HTERT RPE-1 (cell line): Measurements from ENCODE around the gene MS4A10.

Experiments used
- in situ Hi-C: fragments of 300-500 bp; cut with MboI; formaldehyde crosslinking; loops from 4 replicates; pipeline ENCODE4 v1.14.3; 2020; ENCODE audit warnings: low sequenced_read_pairs

Gene MS4A10

DNA sequence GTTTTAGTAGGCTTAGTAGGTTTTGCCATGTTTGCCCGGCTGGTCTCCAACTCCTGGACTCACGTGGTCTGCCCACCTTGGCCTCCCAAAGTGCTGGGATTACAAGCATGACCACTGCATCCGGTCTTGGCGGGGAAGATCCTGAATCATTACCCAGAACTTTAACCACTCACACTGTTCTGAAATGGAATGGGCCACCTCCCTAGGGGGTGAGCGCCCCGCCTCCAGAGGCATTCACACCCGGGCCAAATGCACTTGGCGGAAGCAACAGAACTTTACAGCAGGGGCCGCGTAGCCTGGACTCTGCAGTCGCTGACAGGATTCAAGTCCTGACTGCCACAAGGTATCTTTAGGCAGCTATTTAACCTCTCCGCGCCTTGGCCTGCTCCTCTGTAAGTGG, 62.1 kb downstream of the MS4A10 start:
- in situ Hi-C loops: no loop called here

DNA sequence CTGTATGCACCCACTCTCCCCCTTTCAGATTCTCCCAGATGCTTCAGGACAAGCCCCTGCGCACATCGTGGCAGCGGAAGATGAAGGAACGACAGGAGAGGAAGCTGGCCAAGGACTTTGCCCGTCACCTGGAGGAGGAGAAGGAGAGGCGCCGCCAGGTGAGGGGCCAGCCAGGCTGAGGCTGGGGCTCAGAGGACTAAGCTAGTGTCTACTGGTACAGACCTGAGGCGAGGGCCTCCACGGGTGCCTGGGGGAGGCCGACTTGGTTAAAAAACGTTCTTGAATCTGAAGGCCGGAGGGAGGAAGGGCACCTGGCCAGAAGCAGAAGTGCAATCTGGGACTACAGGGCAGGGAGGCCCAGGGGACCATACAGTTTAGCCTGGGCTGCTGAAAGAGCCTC, 62.8 kb downstream of the MS4A10 start:
- in situ Hi-C loops: no loop called here

DNA sequence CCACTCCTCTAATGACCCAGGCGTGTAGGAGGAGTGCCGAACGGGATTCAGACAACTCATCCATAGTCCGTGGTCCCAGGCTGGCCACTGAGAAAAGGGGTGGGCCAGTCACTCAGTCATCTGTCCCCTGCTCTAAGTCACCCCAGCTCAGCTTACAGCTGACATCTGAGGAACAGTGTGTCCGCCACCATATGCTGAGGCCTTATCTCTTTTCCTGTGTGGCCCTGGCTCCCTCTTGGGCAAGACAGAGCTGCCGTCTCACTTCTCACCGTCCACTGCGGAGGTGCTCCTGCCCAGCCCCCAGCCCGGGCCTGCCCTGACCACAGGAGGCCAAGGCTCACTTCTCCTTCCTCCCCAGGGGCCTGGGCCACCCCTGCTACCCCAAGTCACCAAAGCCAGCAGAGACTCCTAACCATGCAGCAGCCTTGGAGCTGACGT, 63.6 kb downstream of the MS4A10 start:
- in situ Hi-C loops: no loop called here

DNA sequence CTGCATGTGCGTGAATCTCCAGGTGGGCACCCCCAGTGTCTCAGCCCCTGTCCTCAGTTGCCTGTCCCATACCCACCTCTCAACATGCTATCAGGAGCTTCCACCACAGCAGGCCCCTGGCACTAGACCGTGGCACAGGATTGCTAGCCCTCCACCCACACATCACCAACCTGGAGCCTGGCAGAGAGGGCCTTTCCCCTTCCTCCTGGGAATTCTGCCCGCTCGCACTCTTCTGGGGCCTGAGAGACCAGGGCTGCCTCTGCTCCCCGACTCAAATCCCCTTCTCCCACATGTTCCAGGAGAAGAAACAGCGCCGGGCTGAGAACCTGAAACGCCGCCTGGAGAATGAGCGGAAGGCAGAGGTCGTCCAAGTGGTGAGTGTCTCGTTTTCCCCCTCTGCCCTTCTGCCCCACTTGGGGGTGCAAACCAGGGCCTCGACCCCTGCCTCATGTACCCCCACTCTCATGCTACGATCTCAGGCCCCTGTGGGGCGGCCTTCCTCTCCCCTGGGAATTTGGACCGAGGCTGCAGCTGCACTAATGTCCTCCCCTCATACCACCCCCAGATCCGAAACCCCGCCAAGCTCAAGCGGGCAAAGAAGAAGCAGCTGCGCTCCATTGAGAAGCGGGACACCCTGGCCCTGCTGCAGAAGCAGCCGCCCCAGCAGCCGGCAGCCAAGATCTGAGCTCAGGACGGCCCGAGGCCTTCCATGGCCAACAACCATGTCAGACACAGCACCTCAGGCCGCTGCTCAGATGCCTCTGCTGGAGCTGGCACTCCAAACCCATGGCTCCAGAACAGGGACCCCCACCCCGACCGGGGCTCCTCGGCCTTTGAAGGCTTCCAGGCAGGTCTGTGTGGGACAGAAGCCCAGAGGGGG, 64.7 kb downstream of the MS4A10 start:
- in situ Hi-C loops: no loop called here
